HUDEP-2 (cell line): ENCODE data around the gene CALN1.
"Not testable (repeated sequence)": the region's sequence is repeated elsewhere in the genome, so short reads cannot be mapped to it uniquely, and the experiment has no call there.

Experiments used
- DNase-seq, 76 experiments: peaks; one replicate each; lab custom pipeline; 2025; ENCODE audit not compliant: unreplicated experiment in 76 of 76; lab: John Stamatoyannopoulos, UW

The CALN1 gene

GRCh38 chr7:72209006-72209405 lies 203.1 kb downstream of the CALN1 start:
- DNase-seq: not testable (repeated sequence)

GRCh38 chr7:72196176-72196575 lies 216.0 kb downstream of the CALN1 start:
- DNase-seq: no peak

- DNase-seq: no peak
Observed at GRCh38 chr7:72190919-72191318, 221.2 kb downstream of the CALN1 start.

GRCh38 chr7:72190146-72190545 lies 222.0 kb downstream of the CALN1 start:
- no peak for DNase-seq

GRCh38 chr7:72187179-72187578 lies 225.0 kb downstream of the CALN1 start:
- DNase-seq: no peak

GRCh38 chr7:72183835-72184234 lies 228.3 kb downstream of the CALN1 start:
- peak in 3 of 76 experiments; percentile 0 to 6 (median 3) for DNase-seq

GRCh38 chr7:72182036-72182435 lies 230.1 kb downstream of the CALN1 start:
- no peak for DNase-seq

- no peak for DNase-seq
Observed at GRCh38 chr7:72176875-72177274, 235.3 kb downstream of the CALN1 start.

GRCh38 chr7:72170475-72170874 lies 241.7 kb downstream of the CALN1 start:
- no peak for DNase-seq

GRCh38 chr7:72163271-72163670 lies 248.9 kb downstream of the CALN1 start:
- DNase-seq: no peak

GRCh38 chr7:72161534-72161933 lies 250.6 kb downstream of the CALN1 start:
- no peak for DNase-seq

GRCh38 chr7:72159911-72160310 lies 252.2 kb downstream of the CALN1 start:
- DNase-seq: no peak

- no peak for DNase-seq
Observed at GRCh38 chr7:72156671-72157070, 255.5 kb downstream of the CALN1 start.

GRCh38 chr7:72153132-72153512 lies 259.0 kb downstream of the CALN1 start:
- no peak for DNase-seq

GRCh38 chr7:72152161-72153131 lies 259.7 kb downstream of the CALN1 start:
- DNase-seq: no peak

- no peak for DNase-seq
Observed at GRCh38 chr7:72140566-72140965, 271.6 kb downstream of the CALN1 start.

- DNase-seq: no peak
Observed at GRCh38 chr7:72127136-72127535, 285.0 kb downstream of the CALN1 start.

GRCh38 chr7:72123913-72124312 lies 288.2 kb downstream of the CALN1 start:
- no peak for DNase-seq

- DNase-seq: no peak
Observed at GRCh38 chr7:72118366-72118765, 293.8 kb downstream of the CALN1 start.

- no peak for DNase-seq
Observed at GRCh38 chr7:72114129-72114528, 298.0 kb downstream of the CALN1 start.

- DNase-seq: no peak
Observed at GRCh38 chr7:72112992-72113391, 299.1 kb downstream of the CALN1 start.

- DNase-seq: no peak
Observed at GRCh38 chr7:72112530-72112929, 299.6 kb downstream of the CALN1 start.
